Cardiac septum (tissue), 1 donor: Measurements from ENCODE around the gene CD1C. TPM values are rescaled to one million over a fixed set of nuclear protein-coding genes. Genes with fewer than 3 reads are reported as not detected.
"Not testable (repeated sequence)": the region's sequence is repeated elsewhere in the genome, so short reads cannot be mapped to it uniquely, and the experiment has no call there.

ENCODE experiments used
- DNase-seq: peaks from one replicate; pipeline ENCODE4 v3.0.0-alpha.2; 2020; ENCODE audit warnings: low spot score
- intact Hi-C: fragments of 100-400 bp; cut with DNase I; formaldehyde crosslinking; loops from one replicate; pipeline ENCODE4 v1.14.0; 2022
- total RNA-seq: library from RNA; stranded (reverse); fragmentation: NEBNext Ultra II Directional; extraction: Animal tissue kit (Norgen Biotek cat#: 25700); gene quantifications from one replicate; pipeline ENCODE4 v1.2.1, GENCODE V29; 2021
- donor health status: DM: no; HTN: no; CAD: no.

Gene CD1C
- total RNA-seq, 1 donor from 2014 or later: 0.22 TPM

- DNase-seq: no peak
- intact Hi-C loops: no loop called here
Measured at GRCh38 chr1:158324395-158324794, 34.7 kb downstream of the CD1C start.

GRCh38 chr1:158327481-158327880 lies 37.8 kb downstream of the CD1C start:
- intact Hi-C loops: no loop called here
- no peak for DNase-seq

- intact Hi-C loops: no loop called here
- no peak for DNase-seq
Measured at GRCh38 chr1:158328426-158328825, 38.7 kb downstream of the CD1C start.

GRCh38 chr1:158329300-158329699 lies 39.6 kb downstream of the CD1C start:
- intact Hi-C loops: no loop called here
- DNase-seq: no peak

GRCh38 chr1:158329733-158330132 lies 40.0 kb downstream of the CD1C start:
- intact Hi-C loops: no loop called here
- DNase-seq: no peak

GRCh38 chr1:158330391-158331105 lies 40.8 kb downstream of the CD1C start:
- no peak for DNase-seq
- intact Hi-C loops: no loop called here

GRCh38 chr1:158331106-158331425 lies 41.3 kb downstream of the CD1C start:
- DNase-seq: no peak
- intact Hi-C loops: no loop called here

- intact Hi-C loops: no loop called here
- DNase-seq: no peak
Measured at GRCh38 chr1:158331481-158332150, 41.9 kb downstream of the CD1C start, which contains the start of gene CD1B. Gene CD1B, minus strand, starts transcription at chr1:158331531. Its CDS starts 108 bp downstream, at chr1:158331423.

GRCh38 chr1:158333405-158334155 lies 43.9 kb downstream of the CD1C start:
- intact Hi-C loops: no loop called here
- no peak for DNase-seq

- DNase-seq: no peak
- intact Hi-C loops: no loop called here
Measured at GRCh38 chr1:158334526-158335212, 44.9 kb downstream of the CD1C start.

GRCh38 chr1:158335213-158335532 lies 45.5 kb downstream of the CD1C start:
- intact Hi-C loops: no loop called here
- no peak for DNase-seq

- DNase-seq, intact Hi-C loops: not testable (repeated sequence)
Measured at GRCh38 chr1:158336413-158336812, 46.7 kb downstream of the CD1C start.

Other genes with a start within 250 kb of the CD1C start
- 1.2 TPM for gene CD1D, start 109.0 kb upstream of the CD1C start, total RNA-seq
- gene CD1A, start 35.5 kb upstream of the CD1C start, total RNA-seq: not detected
- gene CD1B, start 41.6 kb downstream of the CD1C start, total RNA-seq: not detected
- gene CD1E, start 64.0 kb downstream of the CD1C start, total RNA-seq: not detected
- not detected for gene OR10T2, start 109.5 kb downstream of the CD1C start, total RNA-seq
- not detected for gene OR10K2, start 136.3 kb downstream of the CD1C start, total RNA-seq
- gene OR10K1, start 171.9 kb downstream of the CD1C start, total RNA-seq: not detected
- gene OR10R2, start 182.3 kb downstream of the CD1C start, total RNA-seq: not detected